ENCODE measurements around the gene CILP2.

CILP2 gene

GRCh38 chr19:19529783-19530422, 8.2 kb upstream of the CILP2 start:
- no peak for DNase-seq

- DNase-seq: no peak
These were observed 7.7 kb upstream of the CILP2 start for GRCh38 chr19:19530423-19530804.

- DNase-seq: no peak
These were observed 7.2 kb upstream of the CILP2 start for GRCh38 chr19:19530889-19531288.

- DNase-seq: peak; percentile 24
These were observed 5.9 kb upstream of the CILP2 start for GRCh38 chr19:19531951-19532805.

- no peak for DNase-seq
These were observed 5.0 kb upstream of the CILP2 start for GRCh38 chr19:19532806-19533701.

GRCh38 chr19:19533841-19534240, 4.2 kb upstream of the CILP2 start:
- DNase-seq: no peak

GRCh38 chr19:19534556-19535265, 3.4 kb upstream of the CILP2 start:
- no peak for DNase-seq

GRCh38 chr19:19535311-19536191, 2.5 kb upstream of the CILP2 start:
- DNase-seq: no peak

GRCh38 chr19:19537075-19538048, 703 bp upstream of the CILP2 start:
- no peak for DNase-seq

GRCh38 chr19:19538785-19539166, 711 bp downstream of the CILP2 start:
- DNase-seq: no peak

- no peak for DNase-seq
These were observed 1.6 kb downstream of the CILP2 start for GRCh38 chr19:19539698-19540063.

GRCh38 chr19:19540064-19540714, 2.1 kb downstream of the CILP2 start:
- DNase-seq: no peak

- DNase-seq: no peak
These were observed 2.9 kb downstream of the CILP2 start for GRCh38 chr19:19540715-19541515.

- no peak for DNase-seq
These were observed 3.6 kb downstream of the CILP2 start for GRCh38 chr19:19541616-19542015.

GRCh38 chr19:19542507-19542906, 4.4 kb downstream of the CILP2 start:
- DNase-seq: no peak

- DNase-seq: no peak
These were observed 5.0 kb downstream of the CILP2 start for GRCh38 chr19:19543101-19543500.

- no peak for DNase-seq
These were observed 5.6 kb downstream of the CILP2 start for GRCh38 chr19:19543640-19544039.

- no peak for DNase-seq
These were observed 6.3 kb downstream of the CILP2 start for GRCh38 chr19:19544257-19544953.

Data from DMS79 (cell line).